ENCODE measurements around the gene KRTAP13-2.

Gene KRTAP13-2

DNA sequence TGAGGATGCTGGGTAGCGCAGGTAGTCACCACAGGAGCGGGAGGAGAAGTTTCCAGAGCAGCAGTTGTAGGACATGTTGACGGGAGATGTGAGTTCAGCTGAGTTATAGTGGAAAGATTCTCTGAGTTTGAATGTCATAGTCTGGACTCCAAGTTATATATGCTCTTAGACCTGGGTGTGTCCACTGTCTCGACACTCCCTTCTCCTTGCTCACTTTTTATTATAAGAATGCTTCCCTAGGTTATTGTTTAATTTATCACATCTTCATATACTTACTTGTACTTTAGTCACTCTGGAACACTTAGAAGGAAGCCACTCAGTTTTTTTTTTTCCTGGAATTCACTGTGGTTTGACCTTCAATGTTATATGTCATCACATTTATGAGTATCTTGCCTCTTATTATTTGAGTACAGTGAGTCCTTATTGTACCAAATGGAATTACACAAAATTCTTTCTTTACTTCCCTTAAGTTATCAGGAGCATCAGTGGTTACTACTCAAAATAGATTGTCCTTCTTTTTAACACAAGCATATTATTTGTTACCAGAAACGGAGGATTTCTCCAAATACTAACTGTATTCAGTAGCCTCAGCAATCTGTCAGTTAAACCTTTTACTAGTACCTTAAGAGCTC is at the start of gene KRTAP13-2:
Gene KRTAP13-2 (minus strand): TSS at position 133 of the 632 bp plus-strand sequence. CDS start 58 bp downstream, at position 75.
- no peak within 1 kb of the TSS for H3K27ac ChIP-seq
- TF ChIP-seq CTCF (IDR thresholded peaks at IDR 0.05) (no peak), ZFX (IDR thresholded peaks at IDR 0.05; ENCODE audit: borderline replicate concordance) (no peak)

DNA sequence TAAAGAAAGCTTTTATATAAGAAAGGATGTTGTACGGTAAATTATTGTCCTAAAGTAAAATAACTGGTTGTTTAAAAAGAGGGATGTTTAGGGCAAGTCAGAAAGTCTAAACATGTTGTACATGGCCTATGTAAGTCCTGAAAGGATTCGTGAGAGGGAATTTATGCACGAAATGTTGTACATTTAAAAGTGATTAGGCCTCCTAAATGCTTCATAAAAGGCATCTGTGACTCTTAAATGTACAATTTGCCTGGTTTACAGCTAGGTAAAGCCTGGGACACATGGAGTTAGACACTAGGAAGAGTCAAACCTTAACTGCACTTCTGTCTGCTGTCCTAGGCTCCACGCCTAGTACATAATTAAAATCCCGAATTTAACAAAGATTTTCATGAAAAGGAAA is 43.9 kb upstream of the KRTAP13-2 start:
- no peak for TF ChIP-seq CTCF (IDR thresholded peaks at IDR 0.05)
- TF ChIP-seq ZFX (IDR thresholded peaks at IDR 0.05; ENCODE audit: borderline replicate concordance): no peak
- no peak overlapping the region for H3K27ac ChIP-seq

DNA sequence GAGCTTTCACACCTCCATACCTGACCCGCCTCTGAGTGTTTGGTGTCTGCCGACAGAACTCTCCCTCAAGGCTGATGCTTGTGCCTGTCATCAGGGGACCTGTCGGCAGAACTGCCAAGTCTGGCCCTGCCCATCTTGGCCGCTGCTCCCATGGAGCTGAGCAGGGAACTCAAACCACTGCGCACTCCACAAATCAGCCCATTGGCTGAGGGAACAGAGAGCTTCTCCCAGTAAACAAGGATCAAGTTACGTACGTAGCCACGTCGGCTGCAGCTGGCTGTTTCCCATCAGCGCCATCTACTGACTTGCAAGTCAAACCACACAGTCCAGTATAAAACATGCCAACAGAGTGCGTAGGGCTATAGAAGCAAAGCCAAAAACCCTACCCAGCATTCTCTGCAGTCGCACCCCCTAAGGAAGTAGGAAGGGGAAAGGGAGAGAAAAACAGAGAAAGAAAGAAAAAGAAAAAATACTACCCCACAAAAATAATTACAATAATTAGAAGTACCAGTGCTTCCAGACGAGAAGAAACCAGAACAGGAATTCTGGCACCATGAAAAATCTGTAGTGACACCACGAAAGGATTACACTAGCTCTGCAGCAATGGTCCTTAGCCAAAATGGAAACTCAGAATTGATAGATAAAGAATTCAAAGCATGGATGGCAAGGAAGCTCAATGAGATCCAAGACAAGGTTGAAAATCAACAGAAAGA is 36.9 kb upstream of the KRTAP13-2 start:
- TF ChIP-seq ZFX (IDR thresholded peaks at IDR 0.05; ENCODE audit: borderline replicate concordance) (no peak), CTCF (IDR thresholded peaks at IDR 0.05) (peak; percentile 94)
- H3K27ac ChIP-seq: no peak overlapping the region

- H3K27ac ChIP-seq: no peak within 1 kb of the TSS
- TF ChIP-seq CTCF (IDR thresholded peaks at IDR 0.05) (no peak), ZFX (IDR thresholded peaks at IDR 0.05; ENCODE audit: borderline replicate concordance) (no peak)
These were observed 23.7 kb upstream of the KRTAP13-2 start, which contains the start of gene KRTAP13-1 for GRCh38 chr21:30395731-30396130. KRTAP13-1 (plus strand) TSS chr21:30396031; CDS start chr21:30396087, 56 bp downstream.

GRCh38 chr21:30391492-30392025 is 19.5 kb upstream of the KRTAP13-2 start:
- TF ChIP-seq ZFX (IDR thresholded peaks at IDR 0.05; ENCODE audit: borderline replicate concordance) (no peak), CTCF (IDR thresholded peaks at IDR 0.05) (no peak)
- H3K27ac ChIP-seq: no peak overlapping the region

- no peak overlapping the region for H3K27ac ChIP-seq
- TF ChIP-seq CTCF (IDR thresholded peaks at IDR 0.05) (no peak), ZFX (IDR thresholded peaks at IDR 0.05; ENCODE audit: borderline replicate concordance) (no peak)
These were observed 10.1 kb upstream of the KRTAP13-2 start for GRCh38 chr21:30382201-30382600.

DNA sequence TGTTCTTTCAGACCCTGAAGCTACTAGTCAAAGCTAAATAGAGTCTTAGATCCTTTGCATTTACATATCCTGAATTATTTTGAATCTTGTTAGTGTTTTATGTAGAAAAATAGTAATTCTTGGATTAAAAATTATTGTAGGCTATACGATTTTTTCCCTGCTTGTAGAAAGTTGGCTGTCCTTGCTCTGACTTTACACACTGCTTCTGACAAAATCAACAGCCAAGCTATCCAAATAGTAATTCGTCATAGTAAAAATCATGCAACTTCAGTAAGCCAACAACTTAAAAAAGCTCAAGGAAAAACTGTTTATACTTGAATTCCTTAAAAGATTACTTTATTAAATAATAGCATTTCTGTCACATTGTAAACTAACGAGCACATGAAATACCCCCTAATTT is 16.2 kb downstream of the KRTAP13-2 start:
- H3K27ac ChIP-seq: no peak overlapping the region
- TF ChIP-seq CTCF (IDR thresholded peaks at IDR 0.05) (no peak), ZFX (IDR thresholded peaks at IDR 0.05; ENCODE audit: borderline replicate concordance) (no peak)
